Measurements from ENCODE around the gene IGIP.

GRCh38 chr5:140142856-140143255 is 17.1 kb downstream of the IGIP start:
- no peak for TF ChIP-seq SUZ12 (IDR thresholded peaks at IDR 0.05; ENCODE audit: extremely low read depth, insufficient read depth, insufficient read length)
- TF ChIP-seq YY1 (IDR thresholded peaks at IDR 0.05; ENCODE audit: insufficient read depth, insufficient read length) = no peak

Measured in NT2/D1 (cell line).